Measurements from ENCODE around the gene MAEA. TPM values are rescaled to one million over a fixed set of nuclear protein-coding genes. Genes with fewer than 3 reads are reported as not detected.

MAEA gene
- total and polyA plus RNA-seq, 2 experiments from 2014 or later = 57.3 to 85.0 TPM

- H3K4me2 ChIP-seq (ENCODE audit: unreplicated experiment) = no peak overlapping the region
- in situ Hi-C loops (cut with MboI) = no loop called here
- no peak overlapping the region for H3K4me3 ChIP-seq
- H3K27me3 ChIP-seq (replicated peaks; ENCODE audit: insufficient read depth) = no peaks in the 10 kb centered on the region
- DNase-seq = no peak
- no peak overlapping the region for H3K9ac ChIP-seq
- no peaks in the 10 kb centered on the region for H3K9me2 ChIP-seq (ENCODE audit: insufficient read depth)
- no peak overlapping the region for H3K27ac ChIP-seq
- H3K79me2 ChIP-seq (ENCODE audit: insufficient read depth) = peaks cover 89% of the 10 kb centered on the region
- no peaks in the 10 kb centered on the region for H3K9me3 ChIP-seq (ENCODE audit: low read depth)
- WGBS, 2 experiments (ENCODE audit: low coverage in 1 of 2, low lambda C conversion rate in 2 of 2, missing lambda C conversion rate in 2 of 2) = 81% methylated on average over 20 to 23 of the region's 24 CpGs
- no peak for TF ChIP-seq EZH2 (IDR thresholded peaks at IDR 0.05; ENCODE audit: insufficient read depth, poor library complexity, severe bottlenecking)
- no peak for TF ChIP-seq EZH2phosphoT487 (IDR thresholded peaks at IDR 0.05; ENCODE audit: insufficient read depth, low read depth)
- no peaks in the 10 kb centered on the region for H3F3A ChIP-seq (ENCODE audit: insufficient read depth)
- H4K20me1 ChIP-seq (ENCODE audit: insufficient read depth) = peaks cover 6% of the 10 kb centered on the region; the same call in 1 of the 2 replicates
- no peaks in the 10 kb centered on the region for H3K36me3 ChIP-seq (ENCODE audit: low read depth)
- H3K4me1 ChIP-seq (ENCODE audit: insufficient read depth) = peaks cover 12% of the 10 kb centered on the region; the same call in 1 of the 2 replicates
- H2AFZ ChIP-seq = no peak overlapping the region
Observed at GRCh38 chr4:1241936-1242505, 47.7 kb upstream of the MAEA start.

- Histone ChIP-seq H3F3A (ENCODE audit: insufficient read depth) (no peaks in the 10 kb centered on the region), H3K9ac (no peak overlapping the region), H3K27ac (no peak overlapping the region), H3K4me1 (ENCODE audit: insufficient read depth) (peaks cover 13% of the 10 kb centered on the region; the same call in 1 of the 2 replicates), H3K36me3 (ENCODE audit: low read depth) (no peaks in the 10 kb centered on the region), H3K9me3 (ENCODE audit: low read depth) (no peaks in the 10 kb centered on the region), H4K20me1 (ENCODE audit: insufficient read depth) (peaks cover 6% of the 10 kb centered on the region; the same call in 1 of the 2 replicates), H3K79me2 (ENCODE audit: insufficient read depth) (peaks cover 96% of the 10 kb centered on the region), H3K4me3 (no peak overlapping the region), H3K4me2 (ENCODE audit: unreplicated experiment) (no peak overlapping the region), H2AFZ (no peak overlapping the region), H3K9me2 (ENCODE audit: insufficient read depth) (no peaks in the 10 kb centered on the region), H3K27me3 (replicated peaks; ENCODE audit: insufficient read depth) (no peaks in the 10 kb centered on the region)
- TF ChIP-seq EZH2 (IDR thresholded peaks at IDR 0.05; ENCODE audit: insufficient read depth, poor library complexity, severe bottlenecking) (no peak), EZH2phosphoT487 (IDR thresholded peaks at IDR 0.05; ENCODE audit: insufficient read depth, low read depth) (no peak)
- WGBS, 2 experiments (ENCODE audit: low coverage in 1 of 2, low lambda C conversion rate in 2 of 2, missing lambda C conversion rate in 2 of 2) = 91 to 93% methylated on average over 30 of the region's 30 CpGs
- no peak for DNase-seq
- in situ Hi-C loops (cut with MboI) = no loop called here
Observed at GRCh38 chr4:1242506-1243450, 46.9 kb upstream of the MAEA start.

- in situ Hi-C loops (cut with MboI) = no loop called here
- no peaks in the 10 kb centered on the region for H3K36me3 ChIP-seq (ENCODE audit: low read depth)
- no peak for DNase-seq
- no peak for TF ChIP-seq EZH2 (IDR thresholded peaks at IDR 0.05; ENCODE audit: insufficient read depth, poor library complexity, severe bottlenecking)
- no peak for TF ChIP-seq EZH2phosphoT487 (IDR thresholded peaks at IDR 0.05; ENCODE audit: insufficient read depth, low read depth)
- no peak overlapping the region for H3K4me2 ChIP-seq (ENCODE audit: unreplicated experiment)
- H3K27me3 ChIP-seq (replicated peaks; ENCODE audit: insufficient read depth) = no peaks in the 10 kb centered on the region
- no peaks in the 10 kb centered on the region for H3F3A ChIP-seq (ENCODE audit: insufficient read depth)
- no peaks in the 10 kb centered on the region for H3K9me3 ChIP-seq (ENCODE audit: low read depth)
- H2AFZ ChIP-seq = no peak overlapping the region
- H3K79me2 ChIP-seq (ENCODE audit: insufficient read depth) = peaks cover 90% of the 10 kb centered on the region
- H3K27ac ChIP-seq = no peak overlapping the region
- H3K9ac ChIP-seq = no peak overlapping the region
- 72% methylated on average over 15 of the region's 15 CpGs for WGBS, 2 experiments (ENCODE audit: low coverage in 1 of 2, low lambda C conversion rate in 2 of 2, missing lambda C conversion rate in 2 of 2)
- no peak overlapping the region for H3K4me3 ChIP-seq
- no peaks in the 10 kb centered on the region for H3K9me2 ChIP-seq (ENCODE audit: insufficient read depth)
- peaks cover 4% of the 10 kb centered on the region; the same call in 1 of the 2 replicates for H4K20me1 ChIP-seq (ENCODE audit: insufficient read depth)
- peaks cover 13% of the 10 kb centered on the region; the same call in 1 of the 2 replicates for H3K4me1 ChIP-seq (ENCODE audit: insufficient read depth)
Observed at GRCh38 chr4:1243451-1244080, 46.1 kb upstream of the MAEA start.
